Activated T-cell treated with anti-CD3 and anti-CD28 coated beads, Interleukin-2, amount 50 U/mL, for 72 hours (primary cell): Measurements from ENCODE around the gene GAK. TPM values are rescaled to one million over a fixed set of nuclear protein-coding genes. Genes with fewer than 3 reads are reported as not detected.
"Not testable (repeated sequence)": the region's sequence is repeated elsewhere in the genome, so short reads cannot be mapped to it uniquely, and the experiment has no call there.

ENCODE experiments used
- ATAC-seq, 2 donors: fragments of 150-1000 bp; cut with Tn5 transposase; replicated peaks in 1 of 2; 2 replicates each; pipeline ENCODE4 v1.10.0; 2021; ENCODE audit warnings: moderate library complexity in 2 of 2, mild to moderate bottlenecking in 1 of 2
- DNase-seq, 2 donors: peaks; one replicate each; pipeline ENCODE4 v3.0.0; 2021 to 2022; ENCODE audit warnings: mixed read lengths in 1 of 2
- H3K27ac Mint-ChIP-seq: one replicate; pipeline ENCODE4 v1.8.0; 2022; ENCODE audit warnings: mild to moderate bottlenecking, moderate library complexity, mixed read lengths
- H3K27me3 Mint-ChIP-seq: one replicate; pipeline ENCODE4 v1.8.0; 2022; ENCODE audit warnings: low read depth, mixed read lengths
- H3K36me3 Mint-ChIP-seq, 2 donors: one replicate each; pipeline ENCODE4 v1.8.0; 2022; ENCODE audit warnings: mixed read lengths in 2 of 2, mild to moderate bottlenecking in 1 of 2; ENCODE audit not compliant: insufficient read depth in 2 of 2
- H3K4me1 Mint-ChIP-seq: one replicate; pipeline ENCODE4 v1.8.0; 2022; ENCODE audit warnings: low read depth, mixed read lengths
- H3K4me3 Mint-ChIP-seq, 2 donors: one replicate each; pipeline ENCODE4 v1.8.0; 2022; ENCODE audit warnings: mild to moderate bottlenecking in 2 of 2, mixed read lengths in 2 of 2, moderate library complexity in 2 of 2
- H3K9me3 Mint-ChIP-seq, 2 donors: one replicate each; pipeline ENCODE4 v1.8.0; 2022; ENCODE audit warnings: mixed read lengths in 2 of 2
- total RNA-seq, 2 donors: library from RNA; stranded (reverse); gene quantifications; one replicate each; pipeline ENCODE4 v1.2.3, GENCODE V29; 2022

Gene GAK
- total RNA-seq, 2 donors from 2014 or later = 136 to 140 TPM

- not testable (repeated sequence) for H3K27me3 Mint-ChIP-seq, ATAC-seq, DNase-seq, H3K36me3 Mint-ChIP-seq, H3K4me3 Mint-ChIP-seq, H3K27ac Mint-ChIP-seq, H3K9me3 Mint-ChIP-seq
- H3K4me1 Mint-ChIP-seq = peaks cover 72% of the 10 kb centered on the region
Measured at GRCh38 chr4:919004-919680, 13.0 kb downstream of the GAK start.

- not testable (repeated sequence) for H3K36me3 Mint-ChIP-seq, H3K27ac Mint-ChIP-seq, DNase-seq, H3K4me3 Mint-ChIP-seq, H3K27me3 Mint-ChIP-seq, H3K9me3 Mint-ChIP-seq, ATAC-seq
- peaks cover 66% of the 10 kb centered on the region for H3K4me1 Mint-ChIP-seq
Measured at GRCh38 chr4:918591-918990, 13.5 kb downstream of the GAK start.

- Mint-ChIP-seq H3K4me3 (no peak overlapping the region), H3K4me1 (peaks cover 60% of the 10 kb centered on the region), H3K36me3 (peaks cover 6 to 8% of the 10 kb centered on the region in 2 donors), H3K9me3 (peaks cover 4 to 6% of the 10 kb centered on the region in 2 donors), H3K27ac (no peak overlapping the region), H3K27me3 (no peaks in the 10 kb centered on the region)
- no peak for DNase-seq
- no peak for ATAC-seq
Measured at GRCh38 chr4:917992-918391, 14.1 kb downstream of the GAK start.

- no peak overlapping the region for H3K4me3 Mint-ChIP-seq
- no peaks in the 10 kb centered on the region for H3K27me3 Mint-ChIP-seq
- no peak for DNase-seq
- no peak overlapping the region for H3K27ac Mint-ChIP-seq
- ATAC-seq = no peak
- peaks cover 4 to 6% of the 10 kb centered on the region in 2 donors for H3K9me3 Mint-ChIP-seq
- H3K4me1 Mint-ChIP-seq = peaks cover 55% of the 10 kb centered on the region
- H3K36me3 Mint-ChIP-seq = peaks cover 6 to 11% of the 10 kb centered on the region in 2 donors
Measured at GRCh38 chr4:917466-917865, 14.7 kb downstream of the GAK start.

GRCh38 chr4:915595-915994 is 16.5 kb downstream of the GAK start:
- Mint-ChIP-seq H3K4me3 (peak overlapping the region; percentile 63 to 68), H3K36me3 (peaks cover 11% of the 10 kb centered on the region in 2 donors), H3K4me1 (peaks cover 38% of the 10 kb centered on the region), H3K27ac (peak overlapping the region; percentile 59), H3K9me3 (peaks cover 4 to 6% of the 10 kb centered on the region in 2 donors), H3K27me3 (no peaks in the 10 kb centered on the region)
- DNase-seq (no peak), ATAC-seq (no peak)

- peak in 1 of 2 donors; percentile 31 for ATAC-seq
- peaks cover 4 to 6% of the 10 kb centered on the region in 2 donors for H3K9me3 Mint-ChIP-seq
Measured at GRCh38 chr4:915041-915474, 17.1 kb downstream of the GAK start.

GRCh38 chr4:914531-914930 is 17.6 kb downstream of the GAK start:
- DNase-seq = no peak
- H3K4me1 Mint-ChIP-seq = peaks cover 30% of the 10 kb centered on the region
- no peaks in the 10 kb centered on the region for H3K27me3 Mint-ChIP-seq
- H3K9me3 Mint-ChIP-seq = peaks cover 3 to 6% of the 10 kb centered on the region in 2 donors
- no peak overlapping the region for H3K4me3 Mint-ChIP-seq
- H3K27ac Mint-ChIP-seq = no peak overlapping the region
- ATAC-seq = no peak
- H3K36me3 Mint-ChIP-seq = peaks cover 10 to 11% of the 10 kb centered on the region in 2 donors

More at GRCh38 chr4:915041-915474, 17.1 kb downstream of the GAK start:
- no peak for DNase-seq
- Mint-ChIP-seq H3K4me3 (peak overlapping the region; percentile 63 to 68), H3K36me3 (peaks cover 11% of the 10 kb centered on the region in 2 donors), H3K27ac (peak overlapping the region; percentile 59), H3K4me1 (peaks cover 35% of the 10 kb centered on the region), H3K27me3 (no peaks in the 10 kb centered on the region)

- H3K4me1 Mint-ChIP-seq = peaks cover 26% of the 10 kb centered on the region
- no peak for ATAC-seq
- H3K4me3 Mint-ChIP-seq = no peak overlapping the region
- no peak for DNase-seq
- H3K27ac Mint-ChIP-seq = no peak overlapping the region
- H3K36me3 Mint-ChIP-seq = peaks cover 7 to 14% of the 10 kb centered on the region in 2 donors
- no peaks in the 10 kb centered on the region for H3K27me3 Mint-ChIP-seq
- peaks cover 2 to 6% of the 10 kb centered on the region in 2 donors for H3K9me3 Mint-ChIP-seq
Measured at GRCh38 chr4:913280-913618, 18.9 kb downstream of the GAK start.

GRCh38 chr4:912548-913279 is 19.4 kb downstream of the GAK start:
- DNase-seq (no peak), ATAC-seq (no peak)
- Mint-ChIP-seq H3K27me3 (no peaks in the 10 kb centered on the region), H3K9me3 (peaks cover 0 to 3% of the 10 kb centered on the region in 2 donors), H3K4me1 (peaks cover 26% of the 10 kb centered on the region), H3K36me3 (peaks cover 4 to 11% of the 10 kb centered on the region in 2 donors), H3K4me3 (no peak overlapping the region), H3K27ac (no peak overlapping the region)

- Mint-ChIP-seq H3K9me3 (no peaks in the 10 kb centered on the region), H3K36me3 (peaks cover 3 to 11% of the 10 kb centered on the region in 2 donors), H3K4me1 (peaks cover 21% of the 10 kb centered on the region), H3K4me3 (no peak overlapping the region), H3K27me3 (no peaks in the 10 kb centered on the region), H3K27ac (no peak overlapping the region)
- DNase-seq (no peak), ATAC-seq (no peak)
Measured at GRCh38 chr4:911871-912490, 20.1 kb downstream of the GAK start.

GRCh38 chr4:911221-911751 is 20.8 kb downstream of the GAK start:
- no peaks in the 10 kb centered on the region for H3K9me3 Mint-ChIP-seq
- H3K36me3 Mint-ChIP-seq = peaks cover 4 to 15% of the 10 kb centered on the region in 2 donors
- H3K27ac Mint-ChIP-seq = no peak overlapping the region
- DNase-seq (no peak), ATAC-seq (no peak)
- no peak overlapping the region for H3K4me3 Mint-ChIP-seq
- peaks cover 14% of the 10 kb centered on the region for H3K4me1 Mint-ChIP-seq
- no peaks in the 10 kb centered on the region for H3K27me3 Mint-ChIP-seq

- DNase-seq = no peak
- Mint-ChIP-seq H3K9me3 (peaks cover 0 to 4% of the 10 kb centered on the region in 2 donors), H3K27ac (no peak overlapping the region), H3K36me3 (peaks cover 4 to 17% of the 10 kb centered on the region in 2 donors), H3K4me3 (no peak overlapping the region), H3K27me3 (no peaks in the 10 kb centered on the region), H3K4me1 (peaks cover 6% of the 10 kb centered on the region)
- no peak for ATAC-seq
Measured at GRCh38 chr4:910366-911091, 21.6 kb downstream of the GAK start.
